Colonic mucosa (tissue), 4 donors: ENCODE measurements around the gene ANTXR1. TPM values are rescaled to one million over a fixed set of nuclear protein-coding genes. Genes with fewer than 3 reads are reported as not detected.

Experiments
- DNase-seq: peaks from one replicate; pipeline ENCODE4 v3.0.0-alpha.2; 2020
- H3K27ac ChIP-seq: fragments of 200-600 bp; one replicate; pipeline ENCODE4 v1.8.0; 2021
- H3K27me3 ChIP-seq: fragments of 200-600 bp; one replicate; pipeline ENCODE4 v1.8.0; 2021
- H3K36me3 ChIP-seq: fragments of 200-600 bp; one replicate; pipeline ENCODE4 v1.8.0; 2021
- H3K4me1 ChIP-seq: fragments of 200-600 bp; one replicate; pipeline ENCODE4 v1.8.0; 2021; ENCODE audit warnings: mild to moderate bottlenecking
- H3K4me3 ChIP-seq: fragments of 200-600 bp; one replicate; pipeline ENCODE4 v1.8.0; 2021
- H3K9ac ChIP-seq, 2 donors: one replicate each; pipeline ENCODE4 v1.7.0; 2013; ENCODE audit warnings: control low read depth in 2 of 2, low read depth in 2 of 2, low read length in 2 of 2
- H3K9me3 ChIP-seq: fragments of 200-600 bp; one replicate; pipeline ENCODE4 v1.8.0; 2021
- CTCF ChIP-seq: fragments of 200-600 bp; IDR thresholded peaks from one replicate; pipeline ENCODE4 v1.8.0; 2022; ENCODE audit warnings: antibody characterized with exemption, mild to moderate bottlenecking
- intact Hi-C: fragments of 100-400 bp; cut with DNase I; formaldehyde crosslinking; loops from one replicate; pipeline ENCODE4 v1.14.1; 2022
- total RNA-seq, 2 donors: library from RNA; stranded (reverse); fragmentation: NEBNext Ultra II Directional in 1 of 2; extraction: Animal tissue kit (Norgen Biotek cat#: 25700) in 1 of 2; gene quantifications; one replicate each; pipeline ENCODE4 v1.2.1, GENCODE V29; 2021
- donor health status: healthy.
- donor health status: DM: no; HTN: no; CAD: no.
- donor health status: DM: no; HTN: no; CAD: no.

The ANTXR1 gene
- total RNA-seq, 2 donors from 2014 or later, result 8.1 to 17.0 TPM

GRCh38 chr2:69164061-69164778 lies 151.2 kb downstream of the ANTXR1 start:
- DNase-seq, result no peak
- intact Hi-C loops, result no loop called here
- Histone ChIP-seq H3K9ac (peak overlapping the region in 1 of 2 donors; percentile 37), H3K27me3 (no peaks in the 10 kb centered on the region), H3K9me3 (no peaks in the 10 kb centered on the region), H3K36me3 (no peaks in the 10 kb centered on the region), H3K4me1 (no peaks in the 10 kb centered on the region), H3K27ac (peak overlapping the region; percentile 32), H3K4me3 (no peak overlapping the region)
- TF ChIP-seq CTCF, result no peak

GRCh38 chr2:69165091-69165880 lies 152.3 kb downstream of the ANTXR1 start:
- no peaks in the 10 kb centered on the region for H3K36me3 ChIP-seq
- H3K4me1 ChIP-seq, result no peaks in the 10 kb centered on the region
- TF ChIP-seq CTCF, result no peak
- DNase-seq, result no peak
- intact Hi-C loops, result no loop called here
- no peak overlapping the region for H3K4me3 ChIP-seq
- no peaks in the 10 kb centered on the region for H3K9me3 ChIP-seq
- no peaks in the 10 kb centered on the region for H3K27me3 ChIP-seq
- no peak overlapping the region for H3K27ac ChIP-seq
- peak overlapping the region; percentile 4 to 37 for H3K9ac ChIP-seq

- Histone ChIP-seq H3K27ac (no peak overlapping the region), H3K27me3 (no peaks in the 10 kb centered on the region), H3K9me3 (no peaks in the 10 kb centered on the region), H3K4me3 (no peak overlapping the region), H3K9ac (no peak overlapping the region), H3K4me1 (no peaks in the 10 kb centered on the region), H3K36me3 (no peaks in the 10 kb centered on the region)
- DNase-seq, result no peak
- intact Hi-C loops, result no loop called here
- TF ChIP-seq CTCF, result no peak
These were observed 153.5 kb downstream of the ANTXR1 start for GRCh38 chr2:69166465-69166811.

- DNase-seq, result no peak
- H3K9ac ChIP-seq, result no peak overlapping the region
- no peak overlapping the region for H3K4me3 ChIP-seq
- no peak overlapping the region for H3K27ac ChIP-seq
- intact Hi-C loops, result no loop called here
- no peaks in the 10 kb centered on the region for H3K4me1 ChIP-seq
- H3K36me3 ChIP-seq, result no peaks in the 10 kb centered on the region
- no peaks in the 10 kb centered on the region for H3K27me3 ChIP-seq
- H3K9me3 ChIP-seq, result no peaks in the 10 kb centered on the region
- TF ChIP-seq CTCF, result no peak
These were observed 154.0 kb downstream of the ANTXR1 start for GRCh38 chr2:69166812-69167468.

- no peak for DNase-seq
- no peaks in the 10 kb centered on the region for H3K27me3 ChIP-seq
- H3K9me3 ChIP-seq, result no peaks in the 10 kb centered on the region
- intact Hi-C loops, result no loop called here
- TF ChIP-seq CTCF, result no peak
- no peak overlapping the region for H3K27ac ChIP-seq
- H3K4me3 ChIP-seq, result no peak overlapping the region
- H3K4me1 ChIP-seq, result no peaks in the 10 kb centered on the region
- H3K9ac ChIP-seq, result no peak overlapping the region
- H3K36me3 ChIP-seq, result no peaks in the 10 kb centered on the region
These were observed 154.5 kb downstream of the ANTXR1 start for GRCh38 chr2:69167469-69167822.
